ENCODE data around the gene GLIPR1L2. TPM values are rescaled to one million over a fixed set of nuclear protein-coding genes. Genes with fewer than 3 reads are reported as not detected.

Gene GLIPR1L2
- polyA plus RNA-seq, 3 donors from 2014 or later = 0.71 to 0.84 TPM; not detected in 1

DNA sequence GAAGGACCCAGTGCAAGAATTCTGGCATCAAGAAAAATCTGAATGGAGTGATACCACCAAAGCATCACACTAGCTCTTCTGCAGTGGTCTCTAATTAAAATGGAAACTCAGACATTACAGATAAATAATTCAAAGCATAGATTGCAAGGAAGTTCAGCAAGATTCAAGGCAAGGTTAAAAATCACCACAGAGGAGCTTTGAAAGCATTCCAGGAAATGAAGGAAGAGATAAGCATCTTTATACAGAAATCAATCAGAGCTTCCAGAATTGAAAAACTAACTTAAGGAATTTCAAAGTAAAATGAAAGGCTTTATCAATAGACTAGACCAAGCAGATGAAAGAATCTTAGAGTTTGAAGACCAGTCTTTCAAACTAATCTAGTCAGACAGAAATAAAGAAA lies 69.3 kb downstream of the GLIPR1L2 start:
- Mint-ChIP-seq H3K4me1 (peaks cover 49 to 62% of the 10 kb centered on the region in 2 donors), H3K27ac (peak overlapping the region; percentile 8 to 75 (median 20)), H3K4me3 (peak overlapping the region; percentile 23 to 68 (median 51)), H3K36me3 (peaks cover 0 to 4% (median 4%) of the 10 kb centered on the region in 3 donors), H3K9me3 (peaks cover 0 to 9% (median 3%) of the 10 kb centered on the region in 6 donors), H3K27me3 (ENCODE audit: low read depth in 3 of 3) (peaks cover 0 to 6% (median 0%) of the 10 kb centered on the region in 3 donors)
- no peak for DNase-seq

DNA sequence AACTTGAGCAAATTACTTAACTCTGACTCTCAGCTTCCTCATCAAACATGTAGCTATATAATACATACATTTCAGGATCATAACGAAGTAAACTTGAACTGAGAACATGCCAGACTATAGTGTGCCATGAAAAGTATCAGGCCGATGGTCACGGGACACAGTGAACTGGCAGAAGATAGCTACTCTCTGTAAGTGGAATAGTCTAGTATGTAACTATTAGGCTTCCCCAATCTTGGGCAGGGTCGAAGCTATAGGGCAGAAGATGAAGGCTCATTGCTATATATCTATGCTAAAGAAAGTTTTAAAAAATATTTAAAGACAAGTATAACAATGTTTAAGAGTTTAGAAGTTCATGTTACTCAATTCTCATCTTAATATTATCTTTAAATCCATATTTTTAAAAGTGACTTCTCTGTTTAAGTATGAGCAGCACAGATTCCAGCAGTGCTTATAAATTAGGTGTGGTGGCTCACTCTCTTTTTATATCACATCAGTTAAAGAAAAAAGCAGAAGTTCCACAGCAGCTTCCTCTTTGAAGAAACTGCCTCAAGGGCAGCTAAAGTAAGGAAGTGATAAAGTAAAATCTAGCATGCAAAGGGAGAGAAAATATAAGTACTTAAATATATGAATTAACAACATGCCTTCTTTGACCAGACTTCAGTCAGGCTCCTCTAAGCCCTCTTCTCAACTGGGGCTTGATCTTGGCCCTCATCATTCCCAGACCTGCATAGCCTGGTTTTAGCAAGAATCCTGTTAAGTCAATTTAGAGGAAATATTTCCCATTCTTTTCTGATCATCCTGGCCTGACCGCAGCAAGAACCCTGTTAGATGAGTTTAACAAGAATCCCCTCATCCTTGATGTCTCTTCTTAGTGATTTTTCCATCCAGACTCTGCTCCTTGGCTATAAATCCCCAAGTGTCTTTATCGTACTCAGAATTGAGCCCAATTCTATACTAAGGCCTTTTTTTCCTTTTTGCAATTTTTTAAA lies 81.3 kb downstream of the GLIPR1L2 start:
- Mint-ChIP-seq H3K4me3 (no peak overlapping the region), H3K9me3 (no peaks in the 10 kb centered on the region), H3K27ac (no peak overlapping the region)

DNA sequence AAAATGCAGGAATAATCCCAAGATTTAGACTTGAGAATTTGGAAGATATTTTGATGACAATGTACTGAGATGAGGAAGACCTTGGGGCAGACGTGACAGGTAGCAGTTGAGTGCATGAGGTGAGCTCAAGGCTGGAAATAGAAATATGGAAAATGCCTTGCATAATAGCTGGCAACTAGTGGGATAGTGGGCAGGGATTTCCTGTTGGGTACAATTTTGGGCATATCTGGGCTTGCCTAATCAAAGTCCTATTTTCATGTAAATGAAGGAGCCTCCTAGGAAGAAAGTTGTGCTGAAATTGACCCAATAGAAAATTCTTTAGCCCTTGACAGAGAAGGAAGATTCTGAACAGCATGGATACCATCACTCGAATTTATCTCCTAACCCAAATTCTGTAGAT lies 83.2 kb downstream of the GLIPR1L2 start:
- H3K4me1 Mint-ChIP-seq = peaks cover 13 to 23% of the 10 kb centered on the region in 2 donors
- no peaks in the 10 kb centered on the region for H3K9me3 Mint-ChIP-seq
- H3K27ac Mint-ChIP-seq = no peak overlapping the region
- no peak overlapping the region for H3K4me3 Mint-ChIP-seq
- no peaks in the 10 kb centered on the region for H3K36me3 Mint-ChIP-seq
- peaks cover 0 to 4% (median 0%) of the 10 kb centered on the region in 3 donors for H3K27me3 Mint-ChIP-seq (ENCODE audit: low read depth in 3 of 3)
- no peak for DNase-seq

More for the DNA sequence above, 81.3 kb downstream of the GLIPR1L2 start:
- DNase-seq = no peak
- peaks cover 0 to 4% of the 10 kb centered on the region in 2 donors for H3K4me1 Mint-ChIP-seq
- no peaks in the 10 kb centered on the region for H3K36me3 Mint-ChIP-seq
- peaks cover 0 to 4% (median 0%) of the 10 kb centered on the region in 3 donors for H3K27me3 Mint-ChIP-seq (ENCODE audit: low read depth in 3 of 3)

DNA sequence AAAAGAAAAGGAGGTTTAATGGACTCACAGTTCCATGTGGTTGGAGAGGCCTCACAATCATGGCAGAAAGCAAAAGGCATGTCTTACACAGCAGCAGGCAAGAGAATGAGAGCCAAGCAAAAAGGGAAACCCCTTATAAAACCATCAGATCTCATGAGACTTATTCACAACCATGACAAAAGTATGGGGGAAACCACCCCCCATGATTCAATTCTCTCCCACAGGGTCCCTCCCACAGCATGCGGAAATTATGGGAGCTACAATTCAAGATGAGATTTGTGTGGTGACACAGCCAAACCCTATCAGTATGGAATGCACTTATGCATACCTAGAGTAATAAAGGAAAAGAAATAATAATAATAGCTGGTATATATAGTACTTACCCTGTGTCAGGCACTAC lies 85.2 kb downstream of the GLIPR1L2 start:
- no peak overlapping the region for H3K27ac Mint-ChIP-seq
- no peaks in the 10 kb centered on the region for H3K36me3 Mint-ChIP-seq
- H3K27me3 Mint-ChIP-seq (ENCODE audit: low read depth in 3 of 3) = peaks cover 8 to 11% (median 8%) of the 10 kb centered on the region in 3 donors
- peaks cover 31 to 43% of the 10 kb centered on the region in 2 donors for H3K4me1 Mint-ChIP-seq
- no peak for DNase-seq
- H3K9me3 Mint-ChIP-seq = no peaks in the 10 kb centered on the region
- no peak overlapping the region for H3K4me3 Mint-ChIP-seq

DNA sequence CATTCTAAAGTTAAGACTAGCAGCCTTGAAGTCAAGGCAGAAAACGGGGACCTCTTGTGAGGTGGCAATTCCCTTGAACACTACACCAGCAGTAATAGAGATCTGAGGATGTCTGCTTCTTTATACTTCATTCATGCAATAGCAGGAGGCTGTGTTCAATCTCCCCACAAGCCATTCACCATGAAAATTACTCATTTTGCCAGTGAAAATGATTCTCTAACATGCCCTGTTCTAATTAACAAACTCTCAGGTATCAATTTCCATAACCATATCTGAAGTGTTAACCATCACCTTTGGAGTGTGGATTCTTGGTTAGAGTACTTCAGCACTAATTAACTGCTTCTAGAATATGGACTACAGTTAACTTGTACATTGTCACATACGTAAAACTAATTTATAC lies 86.2 kb downstream of the GLIPR1L2 start:
- H3K36me3 Mint-ChIP-seq = no peaks in the 10 kb centered on the region
- H3K4me1 Mint-ChIP-seq = peaks cover 42 to 53% of the 10 kb centered on the region in 2 donors
- no peak for DNase-seq
- peaks cover 8 to 17% (median 10%) of the 10 kb centered on the region in 3 donors for H3K27me3 Mint-ChIP-seq (ENCODE audit: low read depth in 3 of 3)
- no peak overlapping the region for H3K4me3 Mint-ChIP-seq
- no peaks in the 10 kb centered on the region for H3K9me3 Mint-ChIP-seq
- H3K27ac Mint-ChIP-seq = peak overlapping the region in 1 of 6 donors; percentile 41

DNA sequence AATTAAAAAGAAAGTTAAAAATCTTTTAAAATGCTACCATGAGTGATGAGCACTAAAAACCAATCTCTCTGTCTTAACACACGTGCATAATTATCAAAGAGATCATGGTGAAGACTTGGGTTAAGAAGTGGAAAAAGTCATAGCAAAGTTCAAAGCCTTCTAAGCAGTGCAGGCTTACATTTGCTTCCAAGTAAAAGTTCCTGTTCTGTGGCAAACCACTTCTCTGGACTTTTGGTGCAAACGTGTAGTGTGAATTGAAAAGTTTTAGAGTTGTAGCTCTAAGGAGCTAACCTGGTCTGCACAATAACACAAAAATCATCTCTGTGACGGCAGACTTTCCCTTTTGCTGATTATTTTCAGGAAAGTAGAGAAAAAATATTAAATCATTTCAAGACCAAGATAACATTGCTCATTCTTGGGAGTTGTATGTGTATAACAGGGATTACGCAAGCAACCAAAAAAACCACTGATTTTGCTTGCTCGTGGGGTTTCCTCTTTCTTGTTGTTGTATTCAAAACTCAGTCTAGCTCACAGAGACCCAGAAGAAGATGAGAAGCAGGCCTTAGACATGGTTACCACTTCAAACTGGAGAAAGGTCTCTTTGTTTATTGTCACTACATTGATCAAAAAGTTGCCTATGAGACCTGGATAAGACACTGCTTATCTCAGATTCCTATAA lies 87.4 kb downstream of the GLIPR1L2 start:
- Mint-ChIP-seq H3K36me3 (peaks cover under 1 to 2% (median 2%) of the 10 kb centered on the region in 3 donors), H3K27ac (peak overlapping the region; percentile 93 to 99 (median 96)), H3K4me1 (peaks cover 53 to 65% of the 10 kb centered on the region in 2 donors), H3K4me3 (peak overlapping the region; percentile 12 to 52 (median 39)), H3K9me3 (no peaks in the 10 kb centered on the region), H3K27me3 (ENCODE audit: low read depth in 3 of 3) (peaks cover 8 to 17% (median 10%) of the 10 kb centered on the region in 3 donors)
- DNase-seq = peak; percentile 40 to 59 (median 46)

DNA sequence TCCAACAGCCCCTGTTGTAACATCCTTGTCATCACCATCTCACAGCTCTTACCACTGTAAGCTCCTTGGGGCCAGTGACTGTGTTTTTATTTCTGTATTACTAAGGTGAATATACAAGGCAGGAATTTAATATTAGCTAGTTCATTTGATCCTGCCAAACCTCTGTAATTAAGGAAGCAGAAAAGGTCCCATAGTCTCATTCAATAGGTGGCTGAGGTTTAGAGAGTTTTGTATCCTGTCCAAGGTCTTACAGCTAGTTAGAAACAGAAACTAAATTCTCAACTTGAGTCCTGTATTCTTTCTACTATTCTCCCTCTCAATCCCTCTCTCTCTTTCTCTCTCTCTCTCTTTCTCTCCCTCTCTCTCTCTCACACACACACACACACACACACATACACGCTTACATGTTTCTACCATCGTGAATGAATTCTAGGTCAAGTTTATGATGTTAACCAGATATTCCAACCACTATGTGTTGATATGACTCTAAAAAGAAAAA lies 89.1 kb downstream of the GLIPR1L2 start:
- H3K27me3 Mint-ChIP-seq (ENCODE audit: low read depth in 3 of 3) = peaks cover 10 to 17% (median 10%) of the 10 kb centered on the region in 3 donors
- peak; percentile 57 to 66 (median 62) for DNase-seq
- peak overlapping the region; percentile 93 to 99 (median 96) for H3K27ac Mint-ChIP-seq
- H3K9me3 Mint-ChIP-seq = no peaks in the 10 kb centered on the region
- peaks cover 71 to 82% of the 10 kb centered on the region in 2 donors for H3K4me1 Mint-ChIP-seq
- H3K4me3 Mint-ChIP-seq = peak overlapping the region; percentile 94 to 99 (median 97)
- peaks cover 9 to 16% (median 15%) of the 10 kb centered on the region in 3 donors for H3K36me3 Mint-ChIP-seq

DNA sequence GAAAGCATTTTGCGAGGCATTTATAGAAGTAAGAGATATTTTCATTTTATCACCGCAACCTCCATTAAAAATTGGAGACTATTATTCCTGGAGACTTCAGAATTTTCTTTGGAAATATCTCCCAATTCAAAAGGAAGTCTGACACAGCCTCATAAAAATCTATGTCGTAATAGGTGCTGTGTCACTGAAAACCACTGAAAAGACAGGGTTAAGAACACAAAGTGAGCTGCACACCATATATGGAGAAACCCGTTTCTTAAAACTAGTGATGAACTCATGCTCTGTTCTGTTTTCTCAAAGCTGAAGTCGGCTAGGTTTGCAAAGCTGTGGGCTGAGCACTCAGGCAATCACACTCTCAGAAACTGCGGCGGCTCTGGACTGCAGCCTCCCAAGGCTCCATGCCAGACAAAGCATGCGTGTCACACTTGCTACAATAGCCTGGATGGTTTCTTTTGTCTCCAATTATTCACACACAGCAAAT lies 89.6 kb downstream of the GLIPR1L2 start, which contains the start of gene GLIPR1:
Gene GLIPR1 (plus strand): TSS at position 287 of the 481 bp plus-strand sequence. CDS start 126 bp downstream, at position 413.
- DNase-seq = peak; percentile 68 to 82 (median 75)
- Mint-ChIP-seq H3K4me1 (peaks cover 74 to 87% of the 10 kb centered on the region in 2 donors), H3K9me3 (no peaks in the 10 kb centered on the region), H3K36me3 (peaks cover 9 to 19% (median 15%) of the 10 kb centered on the region in 3 donors), H3K27ac (peak within 1 kb of the TSS; percentile 93 to 99 (median 96)), H3K27me3 (ENCODE audit: low read depth in 3 of 3) (peaks cover 10 to 17% (median 10%) of the 10 kb centered on the region in 3 donors), H3K4me3 (peak within 1 kb of the TSS; percentile 94 to 99 (median 97))

DNA sequence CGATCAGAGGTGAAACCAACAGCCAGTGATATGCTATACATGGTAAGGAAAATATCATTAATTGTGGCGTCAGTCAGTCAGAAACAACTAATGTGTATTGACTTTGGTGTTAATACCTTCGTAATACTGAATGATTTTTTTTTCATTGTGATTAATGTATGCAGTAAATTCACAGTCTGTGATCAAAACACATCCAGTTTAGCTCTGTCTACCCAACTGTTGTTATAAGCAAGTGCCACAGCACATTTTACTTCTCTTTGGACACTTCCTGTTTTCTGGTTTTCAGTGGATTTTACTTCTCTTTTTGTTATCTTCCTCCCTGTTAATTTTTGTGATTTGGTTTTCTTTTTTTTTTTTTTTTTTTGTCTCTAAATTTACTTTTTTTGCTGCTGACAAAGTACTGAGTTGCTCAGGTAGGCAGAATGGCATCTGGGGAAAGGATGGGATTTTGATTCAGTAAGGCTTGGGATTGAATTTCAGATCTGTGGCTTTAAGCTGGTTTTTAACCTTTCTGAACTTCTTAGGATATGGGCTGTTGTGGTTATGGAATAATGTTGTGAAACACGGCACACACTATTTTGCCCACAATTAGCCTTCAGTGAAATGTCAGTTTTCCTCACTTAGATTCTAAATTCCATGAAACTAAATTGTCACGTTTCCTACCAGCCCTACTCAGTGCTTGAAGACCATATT lies 90.3 kb downstream of the GLIPR1L2 start:
- Mint-ChIP-seq H3K27me3 (ENCODE audit: low read depth in 3 of 3) (peaks cover 10 to 17% (median 10%) of the 10 kb centered on the region in 3 donors), H3K9me3 (no peaks in the 10 kb centered on the region), H3K36me3 (peaks cover 9 to 19% (median 15%) of the 10 kb centered on the region in 3 donors), H3K27ac (peak overlapping the region; percentile 93 to 99 (median 96)), H3K4me1 (peaks cover 79 to 94% of the 10 kb centered on the region in 2 donors), H3K4me3 (peak overlapping the region; percentile 94 to 99 (median 97))
- DNase-seq = no peak

DNA sequence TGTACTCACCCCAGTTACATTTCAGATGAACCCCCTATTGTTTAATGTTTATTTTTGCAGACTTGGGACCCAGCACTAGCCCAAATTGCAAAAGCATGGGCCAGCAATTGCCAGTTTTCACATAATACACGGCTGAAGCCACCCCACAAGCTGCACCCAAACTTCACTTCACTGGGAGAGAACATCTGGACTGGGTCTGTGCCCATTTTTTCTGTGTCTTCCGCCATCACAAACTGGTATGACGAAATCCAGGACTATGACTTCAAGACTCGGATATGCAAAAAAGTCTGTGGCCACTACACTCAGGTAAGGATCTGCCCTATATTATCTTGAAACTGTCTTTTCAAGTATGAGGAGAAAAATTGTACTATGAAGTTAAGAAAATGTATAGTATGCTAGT lies 90.9 kb downstream of the GLIPR1L2 start:
- Mint-ChIP-seq H3K4me1 (peaks cover 85 to 100% of the 10 kb centered on the region in 2 donors), H3K27ac (peak overlapping the region; percentile 93 to 99 (median 96)), H3K27me3 (ENCODE audit: low read depth in 3 of 3) (peaks cover 10 to 17% (median 10%) of the 10 kb centered on the region in 3 donors), H3K9me3 (no peaks in the 10 kb centered on the region), H3K36me3 (peaks cover 9 to 22% (median 15%) of the 10 kb centered on the region in 3 donors), H3K4me3 (peak overlapping the region; percentile 94 to 99 (median 97))
- peak in 1 of 3 donors; percentile 13 for DNase-seq

Measured in immature natural killer cell (primary cell).